DMS 273 treated with DMSO at 0.1 percent for 48 hours (cell line): ENCODE measurements around the gene NAA40.

ENCODE experiments used
- DNase-seq: peaks from one replicate; lab custom pipeline; 2025; lab: John Stamatoyannopoulos, UW

NAA40 gene

GRCh38 chr11:63986932-63987513 lies 48.2 kb downstream of the NAA40 start:
- DNase-seq: no peak

- no peak for DNase-seq
These were observed 52.8 kb downstream of the NAA40 start for GRCh38 chr11:63991558-63991957.

GRCh38 chr11:63993100-63993499 lies 54.3 kb downstream of the NAA40 start:
- no peak for DNase-seq

GRCh38 chr11:63993993-63994392 lies 55.2 kb downstream of the NAA40 start:
- no peak for DNase-seq

- no peak for DNase-seq
These were observed 57.7 kb downstream of the NAA40 start for GRCh38 chr11:63996512-63996911.

- DNase-seq: no peak
These were observed 58.4 kb downstream of the NAA40 start for GRCh38 chr11:63997104-63997700.

- no peak for DNase-seq
These were observed 59.1 kb downstream of the NAA40 start for GRCh38 chr11:63997801-63998337.

- DNase-seq: no peak
These were observed 60.0 kb downstream of the NAA40 start for GRCh38 chr11:63998558-63999348.

- no peak for DNase-seq
These were observed 60.7 kb downstream of the NAA40 start for GRCh38 chr11:63999349-64000025.

GRCh38 chr11:64000026-64000739 lies 61.4 kb downstream of the NAA40 start:
- DNase-seq: no peak

GRCh38 chr11:64000740-64001483 lies 62.1 kb downstream of the NAA40 start:
- no peak for DNase-seq

GRCh38 chr11:64001484-64002420 lies 63.0 kb downstream of the NAA40 start:
- DNase-seq: no peak

- no peak for DNase-seq
These were observed 65.2 kb downstream of the NAA40 start for GRCh38 chr11:64003807-64004589.

- no peak for DNase-seq
These were observed 65.8 kb downstream of the NAA40 start for GRCh38 chr11:64004590-64004984.

GRCh38 chr11:64005691-64006090 lies 66.9 kb downstream of the NAA40 start:
- no peak for DNase-seq

GRCh38 chr11:64006398-64006797 lies 67.6 kb downstream of the NAA40 start:
- DNase-seq: no peak
